HepG2 (cell line): ENCODE results near the gene OR4D9. TPM values are rescaled to one million over a fixed set of nuclear protein-coding genes. Genes with fewer than 3 reads are reported as not detected.

Experiments used
- BHLHE40 ChIP-seq: IDR thresholded peaks from 2 replicates; pipeline ENCODE4 v1.6.1; 2011; ENCODE audit warnings: low read length, improper control_type of control experiment
- CHD4 ChIP-seq: fragments of 200-600 bp; sonication (generic); IDR thresholded peaks from 2 replicates; pipeline ENCODE4 v1.7.0; 2017; ENCODE audit warnings: mild to moderate bottlenecking, low read length, borderline replicate concordance
- FOXK2 ChIP-seq: fragments of 450-650 bp; IDR thresholded peaks from 2 replicates; pipeline ENCODE4 v1.6.1; 2016
- FOXM1 ChIP-seq: sonication (generic); formaldehyde crosslinking; IDR thresholded peaks from 2 replicates; pipeline ENCODE4 v1.5.0; 2020; ENCODE audit warnings: missing genetic modification reagents
- GATAD1 ChIP-seq: IDR thresholded peaks from 2 replicates; pipeline ENCODE4 v1.6.1; 2016; ENCODE audit warnings: missing genetic modification reagents, missing compliant biosample characterization
- HNF4A ChIP-seq: sonication (generic); formaldehyde crosslinking; IDR thresholded peaks from 2 replicates; pipeline ENCODE4 v1.4.0; 2020; ENCODE audit warnings: missing genetic modification reagents
- KDM5A ChIP-seq: fragments of 200-600 bp; sonication (generic); IDR thresholded peaks from 2 replicates; pipeline ENCODE4 v1.7.0; 2018; ENCODE audit warnings: antibody characterized with exemption, mild to moderate bottlenecking, low read length, borderline replicate concordance
- KLF11 ChIP-seq: IDR thresholded peaks from 2 replicates; pipeline ENCODE4 v1.6.1; 2016; ENCODE audit warnings: missing compliant biosample characterization
- KLF12 ChIP-seq: sonication (generic); formaldehyde crosslinking; IDR thresholded peaks from 2 replicates; pipeline ENCODE4 v1.4.0; 2020; ENCODE audit warnings: missing genetic modification reagents, borderline replicate concordance
- MXI1 ChIP-seq: IDR thresholded peaks from 3 replicates; pipeline ENCODE4 v1.6.1; 2012; ENCODE audit warnings: low read depth, low read length, inconsistent platforms, borderline replicate concordance
- PHF8 ChIP-seq: sonication (generic); formaldehyde crosslinking; IDR thresholded peaks from 2 replicates; pipeline ENCODE4 v1.5.0; 2020; ENCODE audit warnings: missing genetic modification reagents
- POLR2A ChIP-seq, 2 experiments: IDR thresholded peaks; 2 replicates each; pipeline ENCODE4 v1.6.1; 2011; ENCODE audit warnings: low read depth in 2 of 2, low read length in 2 of 2, mild to moderate bottlenecking in 1 of 2, moderate library complexity in 1 of 2; ENCODE audit not compliant: insufficient read depth in 1 of 2
- RBM22 ChIP-seq: fragments of 200-400 bp; formaldehyde crosslinking; optimal IDR thresholded peaks from 2 replicates; pipeline ENCODE3; 2017; ENCODE audit warnings: mild to moderate bottlenecking, low read length, moderate library complexity
- SIN3A ChIP-seq: IDR thresholded peaks from 2 replicates; pipeline ENCODE4 v1.6.1; 2011; ENCODE audit warnings: low read depth, mild to moderate bottlenecking, control low read depth, low read length, borderline replicate concordance
- SPEN ChIP-seq: sonication (generic); formaldehyde crosslinking; IDR thresholded peaks from 2 replicates; pipeline ENCODE4 v1.5.1; 2020; ENCODE audit warnings: low read depth, mild to moderate bottlenecking, missing genetic modification reagents
- ZBTB7B ChIP-seq: sonication (generic); formaldehyde crosslinking; IDR thresholded peaks from 2 replicates; pipeline ENCODE4 v1.4.0; 2020; ENCODE audit warnings: missing genetic modification reagents
- ZFP91 ChIP-seq: sonication (generic); formaldehyde crosslinking; IDR thresholded peaks from 2 replicates; pipeline ENCODE4 v1.9.0; 2022; ENCODE audit warnings: missing genetic modification reagents, mild to moderate bottlenecking, borderline replicate concordance
- ZFX ChIP-seq: sonication (generic); formaldehyde crosslinking; IDR thresholded peaks from 2 replicates; pipeline ENCODE4 v1.4.0; 2020; ENCODE audit warnings: mild to moderate bottlenecking, low read depth, missing genetic modification reagents, moderate library complexity
- ZMYM2 ChIP-seq: sonication (generic); formaldehyde crosslinking; IDR thresholded peaks from 2 replicates; pipeline ENCODE4 v1.8.0; 2022; ENCODE audit warnings: mild to moderate bottlenecking, missing genetic modification reagents
- ZNF235 ChIP-seq: sonication (generic); formaldehyde crosslinking; IDR thresholded peaks from 2 replicates; pipeline ENCODE4 v1.8.1; 2023; ENCODE audit warnings: mild to moderate bottlenecking, missing genetic modification reagents, borderline replicate concordance
- ZNF350 ChIP-seq: sonication (generic); formaldehyde crosslinking; IDR thresholded peaks from 2 replicates; pipeline ENCODE4 v1.4.0; 2020; ENCODE audit warnings: mild to moderate bottlenecking, low read depth, missing genetic modification reagents, borderline replicate concordance
- ZNF761 ChIP-seq: sonication (generic); formaldehyde crosslinking; conservative IDR thresholded peaks from 2 replicates; pipeline ENCODE4 v1.4.0; 2020; ENCODE audit warnings: mild to moderate bottlenecking, missing genetic modification reagents
- ZNF781 ChIP-seq: sonication (generic); formaldehyde crosslinking; IDR thresholded peaks from 2 replicates; pipeline ENCODE4 v1.5.1; 2020; ENCODE audit warnings: borderline replicate concordance, mild to moderate bottlenecking, missing genetic modification reagents; ENCODE audit errors: not compliant biosample characterization
- ZSCAN25 ChIP-seq: sonication (generic); formaldehyde crosslinking; IDR thresholded peaks from 2 replicates; pipeline ENCODE4 v1.8.0; 2022; ENCODE audit warnings: mild to moderate bottlenecking, missing genetic modification reagents
- polyA plus RNA-seq, 8 experiments: library from polyadenylated mRNA; depleted of rRNA in 3 of 8; stranded (reverse) in 7 of 8; unstranded in 1 of 8; fragments of >200 nt; fragmentation: Illumina TruSeq in 4 of 8; extraction: Trizol in 4 of 8; gene quantifications; 2 replicates each; pipeline versions ENCODE4 v1.2.1 to v1.2.3, GENCODE V29; 2011 to 2016; ENCODE audit warnings: low read depth in 4 of 8, missing spikeins in 1 of 8, mixed read lengths in 1 of 8; ENCODE audit not compliant: insufficient read depth in 1 of 8
- total RNA-seq, 5 experiments: library from RNA; depleted of rRNA; stranded (reverse); fragments of >200 nt; fragmentation: Illumina TruSeq; extraction: Trizol; gene quantifications; 2 replicates each; pipeline ENCODE4 v1.2.3, GENCODE V29; 2016; ENCODE audit warnings: low read depth in 1 of 5
- TF ChIP-seq, protein P1 (sequence below): sonication (generic); formaldehyde crosslinking; IDR thresholded peaks from 2 replicates; pipeline ENCODE4 v1.4.0; 2020; ENCODE audit warnings: mild to moderate bottlenecking, low read depth, missing genetic modification reagents
- TF ChIP-seq, protein P2 (sequence below): sonication (generic); formaldehyde crosslinking; IDR thresholded peaks from 2 replicates; pipeline ENCODE4 v1.5.1; 2020; ENCODE audit warnings: mild to moderate bottlenecking, missing genetic modification reagents, moderate library complexity

Gene OR4D9
- total and polyA plus RNA-seq, 2 of the 13 experiments (the other 11 are each of a cell fraction or from before 2014, with no cell fraction given), result not detected

GRCh38 chr11:59560702-59561473 is 49.5 kb downstream of the OR4D9 start (continued):
- TF ChIP-seq GATAD1 (CRISPR knock-in tag), result 0 out of 2 replicates have a peak, but pooled peaks have one; percentile 4
- no peak for TF ChIP-seq FOXM1 (CRISPR knock-in tag)
- TF ChIP-seq ZMYM2 (CRISPR knock-in tag), result peak; percentile 84
- peak; percentile 41; the same call in 1 of the 2 replicates for TF ChIP-seq ZFP91 (CRISPR knock-in tag)
- TF ChIP-seq, protein P1, sequence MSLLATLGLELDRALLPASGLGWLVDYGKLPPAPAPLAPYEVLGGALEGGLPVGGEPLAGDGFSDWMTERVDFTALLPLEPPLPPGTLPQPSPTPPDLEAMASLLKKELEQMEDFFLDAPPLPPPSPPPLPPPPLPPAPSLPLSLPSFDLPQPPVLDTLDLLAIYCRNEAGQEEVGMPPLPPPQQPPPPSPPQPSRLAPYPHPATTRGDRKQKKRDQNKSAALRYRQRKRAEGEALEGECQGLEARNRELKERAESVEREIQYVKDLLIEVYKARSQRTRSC (CRISPR knock-in tag), result no peak
- 0 out of 2 replicates have a peak, but pooled peaks have one; percentile 3 for TF ChIP-seq SPEN (CRISPR knock-in tag)
- TF ChIP-seq ZBTB7B (CRISPR knock-in tag), result peak; percentile 15; the same call in 1 of the 2 replicates
- peak; percentile 56; the same call in 1 of the 2 replicates for TF ChIP-seq FOXK2
- TF ChIP-seq ZSCAN25, result peak; percentile 72
- no peak for TF ChIP-seq ZNF235 (CRISPR knock-in tag)
- TF ChIP-seq ZFX (CRISPR knock-in tag), result peak; percentile 65
- no peak for TF ChIP-seq HNF4A (CRISPR knock-in tag)
- peak; percentile 93; the same call in 2 of the 3 replicates for TF ChIP-seq MXI1
- peak; percentile 53; the same call in 1 of the 2 replicates for TF ChIP-seq PHF8 (CRISPR knock-in tag)
- TF ChIP-seq KDM5A, result no peak
- peak; percentile 31; the same call in 1 of the 2 replicates for TF ChIP-seq KLF12 (CRISPR knock-in tag)
- TF ChIP-seq SIN3A, result peak; percentile 95; the same call in 1 of the 2 replicates
- no peak for TF ChIP-seq POLR2A (IDR thresholded peaks at IDR 0.05; ENCODE audit: insufficient read depth in 1 of 2, low read depth in 2 of 2, low read length in 2 of 2)
- TF ChIP-seq KLF11 (CRISPR knock-in tag), result no peak
- peak; percentile 91 for TF ChIP-seq BHLHE40
- no peak for TF ChIP-seq RBM22
- TF ChIP-seq ZNF761 (CRISPR knock-in tag), result no peak
- TF ChIP-seq, protein P2, sequence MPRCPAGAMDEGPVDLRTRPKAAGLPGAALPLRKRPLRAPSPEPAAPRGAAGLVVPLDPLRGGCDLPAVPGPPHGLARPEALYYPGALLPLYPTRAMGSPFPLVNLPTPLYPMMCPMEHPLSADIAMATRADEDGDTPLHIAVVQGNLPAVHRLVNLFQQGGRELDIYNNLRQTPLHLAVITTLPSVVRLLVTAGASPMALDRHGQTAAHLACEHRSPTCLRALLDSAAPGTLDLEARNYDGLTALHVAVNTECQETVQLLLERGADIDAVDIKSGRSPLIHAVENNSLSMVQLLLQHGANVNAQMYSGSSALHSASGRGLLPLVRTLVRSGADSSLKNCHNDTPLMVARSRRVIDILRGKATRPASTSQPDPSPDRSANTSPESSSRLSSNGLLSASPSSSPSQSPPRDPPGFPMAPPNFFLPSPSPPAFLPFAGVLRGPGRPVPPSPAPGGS (CRISPR knock-in tag), result 0 out of 2 replicates have a peak, but pooled peaks have one; percentile 3
- TF ChIP-seq ZNF350 (CRISPR knock-in tag), result no peak
- peak; percentile 11 for TF ChIP-seq ZNF781
- TF ChIP-seq CHD4, result peak; percentile 84; the same call in 1 of the 2 replicates
